HG02970 (cell line): ENCODE measurements around the gene SPRYD3.
A peak's percentile ranks its signal among the peaks of the same experiment; 100 is the strongest.
"Not testable (repeated sequence)": the region's sequence is repeated elsewhere in the genome, so short reads cannot be mapped to it uniquely, and the experiment has no call there.

ENCODE experiments used
- ATAC-seq: cut with Tn5 transposase; IDR thresholded peaks from one replicate; pipeline ENCODE4 v1.9.1; 2021; ENCODE audit warnings: mild to moderate bottlenecking, moderate library complexity, moderate number of reproducible peaks; ENCODE audit not compliant: unreplicated experiment, low FRiP score

Gene SPRYD3

GRCh38 chr12:53079226-53080117 is at the start of gene SPRYD3:
Gene SPRYD3 (minus strand): TSS chr12:53079390. CDS start chr12:53079333, 57 bp downstream.
- ATAC-seq = peak; percentile 97

GRCh38 chr12:53127169-53127568 is 48.0 kb upstream of the SPRYD3 start:
- no peak for ATAC-seq

GRCh38 chr12:53124352-53124723 is 45.1 kb upstream of the SPRYD3 start:
- no peak for ATAC-seq

GRCh38 chr12:53123578-53124351 is 44.6 kb upstream of the SPRYD3 start:
- no peak for ATAC-seq

GRCh38 chr12:53122961-53123468 is 43.8 kb upstream of the SPRYD3 start:
- ATAC-seq = no peak

- no peak for ATAC-seq
Measured at GRCh38 chr12:53120685-53121525, 41.7 kb upstream of the SPRYD3 start.

- ATAC-seq = no peak
Measured at GRCh38 chr12:53118751-53119300, 39.6 kb upstream of the SPRYD3 start.

GRCh38 chr12:53115891-53116648 is 36.9 kb upstream of the SPRYD3 start:
- ATAC-seq = no peak

GRCh38 chr12:53115112-53115890 is 36.1 kb upstream of the SPRYD3 start:
- ATAC-seq = no peak

- no peak for ATAC-seq
Measured at GRCh38 chr12:53113951-53114350, 34.8 kb upstream of the SPRYD3 start.

- no peak for ATAC-seq
Measured at GRCh38 chr12:53113136-53113705, 34.0 kb upstream of the SPRYD3 start.

- ATAC-seq = not testable (repeated sequence)
Measured at GRCh38 chr12:53112431-53112830, 33.2 kb upstream of the SPRYD3 start.

GRCh38 chr12:53107122-53107521 is 27.9 kb upstream of the SPRYD3 start:
- no peak for ATAC-seq

- no peak for ATAC-seq
Measured at GRCh38 chr12:53105712-53106439, 26.7 kb upstream of the SPRYD3 start.

- no peak for ATAC-seq
Measured at GRCh38 chr12:53105256-53105655, 26.1 kb upstream of the SPRYD3 start.

GRCh38 chr12:53103860-53104305 is 24.7 kb upstream of the SPRYD3 start:
- no peak for ATAC-seq
